Limb (tissue), 2 donors: ENCODE data around the gene ARHGAP23.
"Not testable (repeated sequence)": the region's sequence is repeated elsewhere in the genome, so short reads cannot be mapped to it uniquely, and the experiment has no call there.

Source experiments
- DNase-seq, 2 donors: peaks; one replicate each; pipeline ENCODE4 v3.0.0-alpha.2; 2016; ENCODE audit errors: extremely low spot score in 2 of 2

ARHGAP23 gene

DNA sequence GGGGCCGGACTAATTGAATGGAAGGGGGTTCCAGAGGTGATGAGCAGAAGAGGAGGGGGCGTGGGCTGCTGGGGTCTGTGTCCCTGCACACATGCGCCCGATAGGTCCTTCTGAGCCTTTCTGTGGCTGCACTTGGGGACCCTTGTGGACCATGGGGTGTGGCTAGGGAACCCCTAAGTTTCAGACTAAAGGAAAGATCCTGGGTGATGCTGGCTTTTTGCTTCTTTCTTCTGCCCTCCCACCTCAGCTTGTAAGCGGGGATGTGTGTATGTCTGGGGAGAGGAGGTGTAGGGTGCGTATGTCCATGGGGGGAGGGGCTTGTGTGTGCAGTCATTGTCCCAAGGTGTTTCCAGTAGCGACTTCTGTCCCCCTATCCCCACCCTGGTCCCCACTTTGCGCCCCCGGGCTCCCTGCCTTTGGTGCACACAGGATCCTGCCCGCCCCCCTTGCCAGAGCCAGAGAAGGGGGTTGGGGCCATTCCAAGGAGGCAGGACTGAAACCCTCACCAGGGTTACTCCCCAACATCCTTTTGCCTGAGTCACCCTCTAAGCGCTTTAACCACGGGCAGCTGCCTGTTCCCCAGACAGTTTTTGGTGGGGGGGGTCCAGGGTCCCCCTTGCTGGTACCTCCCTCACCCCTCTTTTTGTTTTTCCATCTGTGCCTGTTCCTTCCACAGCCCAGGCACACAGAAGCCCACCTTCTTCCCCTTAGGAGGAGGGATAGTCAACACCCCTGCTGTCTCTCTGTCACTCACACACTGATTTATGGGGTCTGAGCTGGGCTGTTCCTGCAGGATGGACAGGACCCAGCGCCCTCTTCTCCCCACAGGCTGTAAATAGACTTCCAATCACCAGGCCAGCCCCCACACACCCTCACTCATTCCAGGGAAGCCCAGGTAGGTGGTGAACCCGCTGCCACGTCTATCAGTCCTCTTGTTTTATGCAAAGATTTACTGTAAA lies 83.2 kb downstream of the ARHGAP23 start:
- no peak for DNase-seq

DNA sequence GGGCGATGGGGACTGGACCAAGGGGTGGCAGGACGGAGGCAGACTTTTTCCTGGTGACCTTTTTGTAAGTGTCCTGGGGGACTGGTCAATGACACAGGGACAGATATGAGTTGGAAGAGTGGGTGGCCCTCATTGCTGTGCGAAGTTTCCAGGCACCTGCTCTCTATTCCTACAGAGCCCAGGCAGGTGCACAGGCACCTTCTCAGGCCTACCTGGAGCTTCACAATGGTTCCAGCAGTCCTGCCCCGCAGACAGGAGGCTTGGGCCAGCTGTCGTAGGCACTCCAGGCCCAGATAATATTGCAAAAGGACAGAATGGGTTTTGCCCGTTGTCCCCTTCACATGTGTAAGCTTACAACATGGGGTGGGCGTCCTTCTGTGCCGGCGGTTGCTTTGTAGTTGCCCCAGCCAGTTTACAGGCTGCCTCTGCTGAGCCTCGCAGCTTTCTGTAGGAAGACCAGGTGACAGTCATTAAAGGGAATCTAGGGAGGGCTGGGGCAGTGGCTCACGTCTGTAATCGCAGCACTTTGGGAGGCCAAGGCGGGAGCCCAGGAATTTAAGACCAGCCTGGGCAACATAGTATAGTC lies 84.3 kb downstream of the ARHGAP23 start:
- DNase-seq, result no peak

DNA sequence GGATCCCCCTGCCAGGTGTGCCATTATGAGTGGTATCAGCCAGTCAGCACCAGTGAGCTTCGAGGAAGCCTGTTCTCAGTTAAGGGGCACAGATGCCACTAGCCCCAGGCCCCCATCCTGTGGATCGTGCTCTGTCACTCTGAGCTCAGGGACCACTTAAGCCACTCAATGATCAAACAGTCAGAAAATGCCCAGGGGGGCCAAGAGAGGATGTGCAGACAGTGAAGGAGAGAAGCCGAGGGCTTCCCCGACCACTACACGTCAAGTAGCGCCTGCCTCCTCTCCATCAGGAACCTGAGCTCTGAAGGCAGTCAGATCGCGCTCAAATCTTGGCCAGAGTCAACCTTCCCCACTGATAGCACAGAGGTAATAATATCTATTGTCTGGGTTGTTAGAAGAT lies 98.3 kb downstream of the ARHGAP23 start:
- DNase-seq, result not testable (repeated sequence)

DNA sequence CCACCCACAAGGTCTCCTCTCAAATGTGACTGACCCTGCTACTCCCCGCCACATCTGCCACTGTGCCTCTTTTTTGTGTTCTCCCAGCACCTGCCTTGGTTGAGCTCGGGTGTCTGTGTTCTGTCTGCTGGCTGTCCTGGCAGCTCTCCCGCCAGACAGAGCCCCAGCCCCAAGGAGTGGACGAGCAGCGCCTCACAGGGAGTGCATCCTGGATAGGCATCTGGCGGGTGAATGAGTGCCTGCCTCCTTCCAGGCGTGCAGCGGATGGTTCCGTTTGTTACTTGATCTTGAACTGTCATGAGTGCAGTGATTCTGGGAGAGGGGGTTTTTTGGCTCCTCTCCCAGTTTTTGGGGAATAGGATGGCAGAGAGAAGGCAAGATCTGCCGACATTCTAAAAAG lies 99.9 kb downstream of the ARHGAP23 start:
- peak in 1 of 2 donors; percentile 42 for DNase-seq

DNA sequence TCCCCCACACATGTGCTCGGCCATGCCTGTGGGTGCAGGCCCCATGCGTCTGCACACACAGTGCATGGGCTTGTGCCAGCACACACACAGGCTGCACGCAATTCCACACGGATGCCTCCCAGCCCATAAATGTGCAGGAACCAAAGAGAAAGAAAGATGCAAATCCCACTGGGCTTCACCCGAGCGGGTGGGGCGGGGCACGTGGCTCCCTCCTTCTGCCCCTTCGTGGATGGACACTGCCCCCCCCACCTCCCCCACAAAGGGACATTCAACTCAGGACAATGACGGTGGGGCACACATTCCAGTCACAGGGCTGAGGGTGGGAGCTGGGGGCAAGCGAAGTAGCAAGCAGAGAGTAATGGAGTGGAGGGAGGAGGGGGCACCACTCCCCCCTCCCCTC lies 102.6 kb downstream of the ARHGAP23 start:
- not testable (repeated sequence) for DNase-seq

DNA sequence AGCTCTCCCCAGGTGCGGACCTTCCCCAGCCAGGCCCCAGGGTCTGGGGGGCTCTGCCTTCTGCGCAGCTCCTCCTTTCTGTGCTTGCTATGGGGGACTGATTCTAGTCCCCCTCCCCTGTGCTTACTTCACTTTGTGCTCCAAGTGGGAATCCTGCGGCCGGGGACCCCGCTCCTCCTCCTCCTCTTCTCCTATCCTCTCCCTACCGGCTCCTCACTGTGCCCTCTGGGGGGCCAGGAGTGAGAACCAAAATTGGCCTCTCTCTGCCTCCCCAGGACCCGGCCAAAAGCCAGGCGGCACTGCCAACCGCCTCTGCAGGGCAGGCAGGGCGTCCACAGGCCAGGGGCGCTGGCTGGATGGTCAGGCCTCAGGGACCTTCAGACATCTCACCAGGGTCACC lies 103.5 kb downstream of the ARHGAP23 start:
- DNase-seq, result not testable (repeated sequence)

DNA sequence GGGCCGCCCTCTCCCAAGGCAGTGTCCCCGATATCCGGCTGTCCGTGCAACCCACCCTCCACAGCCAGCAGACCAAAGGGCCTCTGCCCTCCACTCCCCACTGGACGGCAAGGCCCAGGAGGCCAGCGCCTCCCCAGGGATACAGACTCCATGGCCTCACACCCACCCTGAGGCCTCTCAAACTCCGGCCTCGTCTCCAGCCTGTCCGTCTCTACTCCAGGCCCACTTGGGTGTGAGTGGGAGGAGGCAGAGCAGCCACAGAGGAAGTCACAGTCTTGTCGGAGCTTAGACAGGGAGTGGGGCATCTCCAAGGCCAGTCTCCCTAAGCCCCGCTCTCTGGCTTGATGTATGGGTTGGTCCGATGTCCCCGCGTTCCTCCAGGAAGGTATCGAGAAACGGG lies 104.2 kb downstream of the ARHGAP23 start:
- DNase-seq, result no peak

DNA sequence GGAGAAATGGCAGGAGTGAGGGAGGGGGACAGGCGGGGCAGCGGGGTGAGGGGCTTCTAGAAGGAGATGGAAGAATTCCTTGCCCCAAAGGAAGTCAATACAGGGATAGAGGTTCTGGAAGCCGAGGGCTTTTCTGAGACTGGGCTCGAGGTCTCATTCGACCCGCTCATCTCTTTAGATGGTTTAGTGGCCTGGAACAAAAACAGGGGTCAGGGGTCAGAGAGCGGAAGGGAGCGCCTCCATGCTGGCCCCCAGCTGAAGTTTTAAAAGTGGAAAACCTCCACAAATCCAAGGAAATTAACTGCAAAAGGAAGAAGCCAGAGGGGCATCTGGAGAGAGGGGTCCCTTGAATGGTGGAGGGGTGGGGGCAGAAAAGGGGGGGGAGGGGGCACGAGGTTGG lies 105.0 kb downstream of the ARHGAP23 start:
- DNase-seq, result no peak

DNA sequence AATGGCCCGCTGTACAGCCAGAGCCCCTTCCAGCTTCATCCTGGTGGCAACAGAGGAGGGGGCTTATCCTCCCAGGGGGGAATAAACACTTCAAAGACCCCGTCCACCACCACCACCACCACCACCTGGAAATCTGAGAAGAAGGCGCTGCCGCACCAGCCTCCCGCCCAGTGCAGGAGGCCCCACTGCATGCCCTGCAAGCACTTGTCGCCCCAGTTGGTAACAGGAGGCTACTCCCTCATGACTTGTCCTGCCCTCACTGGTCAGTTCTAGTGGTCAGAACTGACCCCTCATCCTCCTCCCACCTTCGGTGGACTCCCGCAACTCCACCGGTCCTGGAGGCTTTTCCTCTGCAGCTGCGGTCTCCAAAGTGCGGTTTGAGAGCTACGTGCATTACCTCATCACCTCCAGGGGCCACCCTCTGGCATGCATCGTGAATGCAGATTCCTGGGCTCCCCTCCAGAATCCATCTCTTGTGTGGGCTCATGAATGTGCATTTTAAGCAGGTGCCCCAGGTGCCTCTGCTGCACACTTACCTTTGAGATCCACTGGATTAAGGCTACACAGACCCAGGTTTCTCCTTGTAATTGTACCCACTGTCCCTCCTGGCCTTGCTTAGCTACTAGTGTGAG lies 105.7 kb downstream of the ARHGAP23 start:
- peak in 1 of 2 donors; percentile 32 for DNase-seq

DNA sequence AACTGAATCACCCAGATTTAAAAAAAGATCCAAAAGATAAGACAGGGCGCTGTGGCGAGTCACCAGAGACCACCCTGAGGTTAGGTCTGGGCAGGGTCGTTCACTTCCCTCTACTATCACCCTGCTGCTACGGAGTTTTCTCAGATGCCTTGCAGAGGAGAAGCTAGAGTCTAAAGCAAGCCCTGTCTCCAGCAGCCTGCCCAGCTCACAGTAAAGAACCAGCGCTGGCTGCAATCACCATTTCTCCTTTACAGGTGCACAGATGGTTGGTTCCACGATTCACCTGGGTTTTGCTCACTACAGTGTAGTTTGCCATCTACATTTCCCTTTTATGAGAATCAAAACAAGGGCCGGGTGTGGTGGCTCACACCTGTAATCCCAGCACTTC lies 106.2 kb downstream of the ARHGAP23 start:
- DNase-seq, result no peak

DNA sequence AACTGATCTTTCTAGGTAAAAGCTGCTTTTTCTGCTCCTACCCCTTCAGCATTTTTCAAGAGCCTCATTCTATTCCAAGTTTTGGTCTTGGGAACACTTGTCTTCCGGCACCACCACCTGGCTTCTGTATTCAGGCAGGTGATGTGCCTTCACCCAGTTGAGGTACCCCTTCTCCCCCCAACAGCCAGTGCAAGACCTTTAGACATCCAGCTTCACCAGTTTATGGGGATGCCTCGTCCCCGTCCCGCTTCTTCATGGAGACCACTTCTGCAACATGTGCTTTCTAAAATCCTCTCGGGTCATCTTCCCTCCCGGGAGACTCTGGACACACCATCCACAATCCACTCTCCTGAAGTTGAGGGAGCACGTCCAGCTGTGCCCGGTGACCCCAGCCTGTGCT lies 107.6 kb downstream of the ARHGAP23 start:
- no peak for DNase-seq

DNA sequence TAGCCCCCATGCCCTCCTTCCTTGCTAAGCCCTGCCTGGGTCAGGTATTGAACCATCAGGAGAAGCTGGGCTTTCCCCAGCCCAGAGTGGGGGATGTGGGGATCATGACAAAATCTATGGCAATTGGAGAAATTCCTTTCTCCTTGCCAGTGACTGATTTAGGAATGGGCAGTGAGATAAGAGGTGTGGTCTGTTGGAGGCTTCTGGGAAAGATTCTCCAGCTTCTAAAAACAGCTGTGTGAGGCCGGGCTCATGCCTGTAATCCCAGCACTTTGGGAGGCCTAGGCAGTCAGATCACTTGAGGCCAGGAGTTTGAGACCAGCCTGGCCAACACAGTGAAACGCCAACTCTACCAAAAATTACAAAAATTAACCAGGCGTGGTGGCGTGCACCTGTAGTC lies 108.4 kb downstream of the ARHGAP23 start:
- DNase-seq, result no peak

DNA sequence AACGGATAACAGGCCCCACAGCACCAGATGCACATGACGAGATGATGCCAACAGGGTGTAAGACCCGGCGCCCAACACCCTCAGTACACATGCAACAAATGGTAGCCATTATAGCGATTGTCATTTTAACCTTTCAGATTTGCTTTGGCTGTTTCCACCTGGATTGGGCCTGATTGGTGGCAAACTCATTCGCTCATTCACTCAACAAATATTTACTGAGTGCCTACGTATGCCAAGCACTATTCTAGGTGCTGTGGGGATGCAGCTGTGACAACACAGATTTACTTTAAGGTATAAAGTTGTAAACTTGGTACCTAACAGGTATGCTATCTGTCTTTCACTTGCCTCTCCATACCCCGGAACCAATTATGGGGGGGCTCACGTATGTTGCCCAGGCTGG lies 110.6 kb downstream of the ARHGAP23 start:
- no peak for DNase-seq

DNA sequence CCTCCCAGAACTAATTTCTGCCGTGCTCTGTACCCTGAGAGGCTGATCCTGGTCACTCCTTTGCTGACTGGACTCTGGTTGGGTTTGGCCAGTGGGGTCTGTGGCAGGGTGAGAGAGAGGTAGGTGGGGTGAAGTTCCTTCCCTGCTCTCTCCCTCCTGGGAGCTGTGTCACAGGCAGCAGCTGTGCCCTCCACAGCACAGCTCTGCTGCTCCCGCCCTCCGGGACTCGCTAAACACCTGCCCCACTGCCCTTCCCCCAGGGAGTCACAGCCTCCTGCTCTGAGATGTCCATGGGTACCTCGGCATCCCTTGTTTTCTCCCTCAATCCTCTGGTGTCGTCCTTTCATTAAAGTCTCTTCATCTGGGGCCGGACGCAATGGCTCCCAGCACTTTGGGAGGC lies 111.1 kb downstream of the ARHGAP23 start:
- peak in 1 of 2 donors; percentile 20 for DNase-seq

DNA sequence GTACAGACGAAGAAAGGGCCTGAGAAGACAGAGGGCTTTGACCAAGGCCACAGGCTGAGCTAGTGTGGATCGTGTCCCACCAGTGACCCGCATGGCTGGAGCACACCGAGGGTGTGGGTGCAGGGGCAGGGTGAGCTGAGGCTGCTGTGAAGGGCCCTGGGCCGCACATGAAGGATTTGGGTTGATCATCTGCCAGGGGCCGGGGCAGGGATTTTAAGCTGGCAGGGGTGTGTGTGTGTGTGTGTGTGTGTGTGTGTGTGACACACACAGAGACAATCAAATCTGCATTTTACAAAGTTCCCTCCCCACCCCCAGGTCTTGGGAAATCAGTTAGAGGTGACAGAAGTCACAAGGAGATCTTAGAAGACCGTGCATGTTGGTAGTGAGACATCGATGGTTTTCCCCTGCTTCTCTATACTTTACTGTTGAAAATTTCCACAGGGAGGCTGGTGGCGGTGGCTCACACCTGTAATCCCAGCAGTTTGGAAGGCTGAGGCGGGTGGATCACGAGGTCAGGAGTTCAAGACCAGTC lies 112.3 kb downstream of the ARHGAP23 start:
- DNase-seq, result peak in 1 of 2 donors; percentile 20

DNA sequence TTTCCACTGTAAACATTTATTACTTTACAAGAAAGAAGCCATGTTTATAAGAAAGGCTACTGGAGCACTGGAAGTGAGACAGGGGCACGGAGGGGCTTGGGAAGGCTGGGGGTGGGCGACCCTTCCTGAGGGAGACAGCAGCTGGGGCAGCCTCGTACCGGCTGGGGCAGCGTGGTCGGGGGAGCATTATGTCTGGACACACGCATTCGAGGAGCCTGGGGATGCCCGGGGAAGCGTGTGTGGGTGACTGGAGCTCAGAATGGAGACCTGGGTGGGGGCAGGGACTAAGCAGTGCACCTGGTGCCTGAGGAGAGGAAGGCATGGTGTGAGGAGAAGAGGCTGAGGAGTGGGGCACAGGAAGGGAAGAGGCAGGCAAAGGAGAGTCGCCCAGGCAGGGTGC lies 113.0 kb downstream of the ARHGAP23 start:
- no peak for DNase-seq

DNA sequence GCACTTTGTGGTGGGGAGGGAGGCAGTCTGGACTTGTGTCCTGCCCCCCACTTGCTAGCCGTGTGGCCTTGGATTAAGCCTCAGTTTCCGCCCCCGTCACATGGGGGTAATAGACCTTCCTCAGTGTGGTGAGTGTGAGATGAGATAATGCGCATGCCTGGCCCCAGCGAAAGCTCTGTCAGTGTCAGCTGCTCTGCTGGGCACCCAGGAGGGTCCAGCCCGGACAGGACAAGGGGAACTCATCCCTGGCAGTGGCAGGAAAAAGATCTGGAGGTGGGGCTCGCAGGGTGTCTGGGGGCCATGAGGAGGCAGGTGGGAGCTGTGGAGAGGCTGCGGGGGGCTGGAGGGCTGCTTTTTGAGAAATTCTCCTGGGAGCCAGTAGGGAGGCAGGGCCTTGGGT lies 114.0 kb downstream of the ARHGAP23 start:
- peak in 1 of 2 donors; percentile 18 for DNase-seq

DNA sequence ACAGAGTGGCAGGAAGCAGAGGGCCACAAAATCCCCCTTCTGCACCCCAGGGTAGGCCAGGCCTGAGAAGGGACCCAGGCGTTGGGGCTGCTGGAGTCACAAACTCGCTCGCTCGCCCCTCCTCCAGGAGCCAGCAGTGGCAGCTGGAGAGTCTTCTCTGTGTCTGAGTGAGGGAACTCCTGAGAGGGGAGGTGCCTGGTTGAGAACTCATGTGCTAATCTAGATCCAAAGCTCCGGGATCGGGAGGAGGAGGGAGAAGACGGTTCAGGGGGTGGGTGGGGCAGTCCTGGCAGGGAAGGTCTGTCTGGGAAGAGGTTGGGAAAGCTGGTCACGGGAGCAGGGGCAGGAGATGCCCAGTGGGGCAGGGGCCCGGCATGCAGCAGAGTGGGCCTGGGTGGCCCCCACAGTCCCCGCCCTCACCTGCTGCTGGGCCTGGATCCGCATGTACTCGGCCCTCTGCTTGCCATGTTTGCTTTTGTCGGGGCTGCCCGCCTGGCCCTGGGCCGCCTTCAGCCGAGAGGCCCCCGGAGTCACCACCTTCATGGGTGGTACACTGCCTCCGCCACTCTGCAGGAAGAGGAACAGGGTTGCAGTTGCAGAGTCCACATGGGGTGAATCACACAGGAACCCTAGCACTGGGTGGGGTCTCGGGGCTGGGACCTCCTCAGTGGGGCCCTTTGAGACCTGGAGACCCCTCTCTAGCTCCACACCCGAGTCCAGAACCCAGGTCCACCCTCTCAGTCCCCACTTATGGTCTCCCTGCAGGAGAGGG lies 115.3 kb downstream of the ARHGAP23 start:
- DNase-seq, result peak in 1 of 2 donors; percentile 24

DNA sequence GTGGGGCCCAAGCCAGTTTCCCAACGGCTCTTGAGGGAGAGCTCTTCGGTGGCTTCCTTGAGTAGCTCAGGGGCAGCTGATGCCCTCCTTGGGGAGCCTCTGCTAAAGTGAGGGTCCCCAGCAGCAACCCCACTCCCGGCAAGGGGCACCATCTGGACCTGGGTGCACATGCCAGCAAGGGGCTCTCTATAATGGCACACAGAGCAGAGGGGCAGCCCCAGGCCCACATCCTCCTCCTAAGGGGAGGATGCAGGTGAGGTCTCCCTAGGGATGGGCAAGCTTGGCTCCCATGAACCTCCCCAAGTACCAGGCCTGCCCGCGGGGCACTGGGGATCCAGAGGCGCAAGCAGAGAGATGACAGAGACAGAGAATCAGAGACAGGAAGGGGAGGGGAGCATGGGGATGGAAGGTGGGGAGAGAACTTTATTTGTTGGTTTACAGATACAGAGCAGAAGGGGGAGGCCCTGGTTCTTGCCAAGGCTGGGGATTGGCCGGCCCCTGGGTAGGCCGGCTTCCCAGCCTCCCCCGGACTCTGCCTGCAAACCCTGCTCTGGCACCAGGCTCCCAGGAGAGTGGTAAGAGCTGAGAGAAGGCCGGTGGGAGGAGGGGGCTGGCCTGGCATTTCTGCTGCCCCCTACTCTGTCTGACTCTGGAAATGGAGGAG lies 116.0 kb downstream of the ARHGAP23 start:
- peak in 1 of 2 donors; percentile 18 for DNase-seq

DNA sequence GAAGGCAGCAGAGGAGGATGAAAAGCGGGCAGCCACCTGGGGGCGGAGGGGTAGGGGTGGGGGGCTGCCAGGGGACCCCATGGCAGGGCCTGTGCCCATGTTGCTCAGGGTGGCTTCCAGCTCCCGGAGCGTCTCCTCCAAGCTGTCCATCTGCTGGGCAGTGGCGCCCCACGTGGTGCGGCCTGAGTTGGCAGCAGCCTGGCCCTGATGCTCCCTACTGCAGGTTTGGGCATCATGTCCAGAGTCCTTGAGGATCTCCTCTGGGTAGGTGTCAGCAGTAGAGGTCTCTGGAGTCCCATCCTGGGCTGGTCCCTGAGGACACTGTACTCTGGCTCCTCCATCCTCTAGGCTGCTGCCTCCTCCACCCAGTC lies 116.6 kb downstream of the ARHGAP23 start:
- no peak for DNase-seq
